Type B pancreatic cell (in vitro differentiated cells): Measurements from ENCODE around the gene ANKS6. TPM values are rescaled to one million over a fixed set of nuclear protein-coding genes. Genes with fewer than 3 reads are reported as not detected.
A peak's percentile ranks its signal among the peaks of the same experiment; 100 is the strongest.

Experiments used
- DNase-seq: peaks from one replicate; pipeline ENCODE4 v3.0.0; 2021; ENCODE audit warnings: mixed read lengths; ENCODE audit not compliant: unreplicated experiment; ENCODE audit errors: extremely low spot score
- H3K27ac Mint-ChIP-seq: 2 replicates; pipeline ENCODE4 v1.8.0; 2021; ENCODE audit warnings: mild to moderate bottlenecking, mixed read lengths
- H3K27me3 Mint-ChIP-seq: 2 replicates; pipeline ENCODE4 v1.8.0; 2021; ENCODE audit warnings: mixed read lengths
- H3K36me3 Mint-ChIP-seq: 2 replicates; pipeline ENCODE4 v1.8.0; 2021; ENCODE audit warnings: mixed read lengths
- H3K4me1 Mint-ChIP-seq: one replicate; pipeline ENCODE4 v1.8.0; 2021; ENCODE audit warnings: mixed read lengths; ENCODE audit not compliant: unreplicated experiment
- H3K4me3 Mint-ChIP-seq: 2 replicates; pipeline ENCODE4 v1.8.0; 2021; ENCODE audit warnings: mild to moderate bottlenecking, mixed read lengths
- H3K9me3 Mint-ChIP-seq: 2 replicates; pipeline ENCODE4 v1.8.0; 2021; ENCODE audit warnings: mixed read lengths
- CTCF ChIP-seq: fragments of 200-600 bp; sonication (generic); conservative IDR thresholded peaks from 2 replicates; pipeline ENCODE4 v1.5.0; 2021; ENCODE audit warnings: antibody characterized with exemption, mild to moderate bottlenecking
- total RNA-seq: library from RNA; stranded (reverse); gene quantifications from 2 replicates; pipeline ENCODE4 v1.2.1, GENCODE V29; 2021; ENCODE audit warnings: low replicate concordance

The ANKS6 gene
- total RNA-seq, 1 donor from 2014 or later, result 32.2 TPM

GRCh38 chr9:98708103-98708932 lies 88.0 kb downstream of the ANKS6 start:
- Mint-ChIP-seq H3K36me3 (no peaks in the 10 kb centered on the region), H3K27me3 (peaks cover 78% of the 10 kb centered on the region), H3K9me3 (no peaks in the 10 kb centered on the region), H3K4me3 (peak overlapping the region; percentile 81), H3K4me1 (peaks cover 10% of the 10 kb centered on the region), H3K27ac (no peak overlapping the region)
- no peak for TF ChIP-seq CTCF
- no peak for DNase-seq

DNA sequence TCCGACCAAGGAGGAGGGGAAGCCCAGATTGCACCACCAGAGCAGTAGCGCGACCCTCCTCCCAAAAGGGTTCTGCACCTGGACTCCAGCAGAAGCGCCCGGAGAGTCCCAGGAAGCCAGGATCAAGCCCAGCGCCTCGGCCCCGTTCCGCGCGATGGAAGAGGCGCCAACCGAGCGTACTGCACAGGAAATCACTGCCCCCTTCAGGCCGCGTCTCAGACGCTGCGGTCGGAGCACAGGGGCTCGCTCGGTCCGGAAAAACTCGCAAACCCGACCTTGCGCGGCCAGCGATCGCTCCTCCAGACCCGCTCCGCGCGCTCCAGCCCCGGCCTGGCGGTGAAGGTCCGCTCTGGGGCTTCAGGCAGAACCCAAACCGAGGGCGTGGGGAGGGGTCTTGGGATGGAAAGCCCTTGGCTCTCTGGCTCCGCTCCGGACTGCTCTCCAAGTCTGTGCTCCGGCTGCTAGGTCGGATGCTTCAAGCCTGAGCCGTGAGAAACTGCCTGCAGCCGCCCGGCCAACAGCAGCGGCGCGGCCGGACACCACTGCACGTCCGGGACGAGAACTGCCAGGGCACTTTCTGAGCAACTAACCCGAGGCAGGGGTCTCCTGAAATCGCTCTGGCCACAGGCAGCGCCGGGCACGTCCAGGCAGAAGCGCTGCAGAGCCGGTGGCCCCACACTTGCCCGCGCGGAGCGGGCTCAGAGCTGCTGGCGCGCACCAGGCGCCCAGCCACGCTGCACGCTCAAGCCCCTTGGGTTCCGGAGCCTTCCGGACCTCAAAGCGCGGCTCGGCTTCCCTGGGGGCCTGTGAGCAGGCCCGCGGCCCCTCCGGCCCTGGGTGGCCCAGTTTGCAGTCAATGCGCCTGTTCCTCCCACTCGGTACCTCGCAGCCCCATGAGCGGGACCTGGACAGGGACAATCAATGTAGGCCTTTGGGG lies 88.9 kb downstream of the ANKS6 start:
- no peaks in the 10 kb centered on the region for H3K36me3 Mint-ChIP-seq
- peak; percentile 83 for TF ChIP-seq CTCF
- peak; percentile 82 for DNase-seq
- no peak overlapping the region for H3K27ac Mint-ChIP-seq
- H3K4me1 Mint-ChIP-seq, result peaks cover 10% of the 10 kb centered on the region
- peaks cover 80% of the 10 kb centered on the region for H3K27me3 Mint-ChIP-seq
- peak overlapping the region; percentile 84 for H3K4me3 Mint-ChIP-seq
- no peaks in the 10 kb centered on the region for H3K9me3 Mint-ChIP-seq

DNA sequence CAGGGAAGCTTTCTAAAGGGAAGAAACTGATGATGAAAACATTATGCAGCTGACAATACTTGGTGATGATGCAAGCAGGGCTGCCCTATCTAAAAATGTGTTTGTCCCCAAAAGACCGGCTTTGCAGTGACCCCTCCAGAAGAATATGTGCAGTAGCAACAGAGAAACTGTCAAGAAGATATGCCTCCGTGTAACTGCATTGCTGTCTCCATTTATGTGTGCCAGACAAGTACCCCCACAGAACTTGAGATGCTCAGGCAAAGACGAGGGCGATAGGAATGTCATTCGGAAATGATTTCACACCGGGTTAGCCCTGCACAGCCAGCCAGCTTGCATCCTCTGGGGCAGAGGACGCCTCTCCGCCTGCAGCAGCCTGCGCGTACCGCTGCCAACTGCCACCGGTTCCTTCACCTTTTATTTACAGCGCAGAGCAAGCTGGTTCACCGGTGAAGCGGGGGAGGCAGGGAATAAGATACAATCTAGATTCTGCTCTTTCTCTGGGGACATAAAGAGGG lies 89.6 kb downstream of the ANKS6 start:
- peaks cover 10% of the 10 kb centered on the region for H3K4me1 Mint-ChIP-seq
- H3K9me3 Mint-ChIP-seq, result no peaks in the 10 kb centered on the region
- no peak for DNase-seq
- TF ChIP-seq CTCF, result no peak
- H3K27ac Mint-ChIP-seq, result no peak overlapping the region
- H3K27me3 Mint-ChIP-seq, result peaks cover 77% of the 10 kb centered on the region
- no peaks in the 10 kb centered on the region for H3K36me3 Mint-ChIP-seq
- peak overlapping the region; percentile 84 for H3K4me3 Mint-ChIP-seq

DNA sequence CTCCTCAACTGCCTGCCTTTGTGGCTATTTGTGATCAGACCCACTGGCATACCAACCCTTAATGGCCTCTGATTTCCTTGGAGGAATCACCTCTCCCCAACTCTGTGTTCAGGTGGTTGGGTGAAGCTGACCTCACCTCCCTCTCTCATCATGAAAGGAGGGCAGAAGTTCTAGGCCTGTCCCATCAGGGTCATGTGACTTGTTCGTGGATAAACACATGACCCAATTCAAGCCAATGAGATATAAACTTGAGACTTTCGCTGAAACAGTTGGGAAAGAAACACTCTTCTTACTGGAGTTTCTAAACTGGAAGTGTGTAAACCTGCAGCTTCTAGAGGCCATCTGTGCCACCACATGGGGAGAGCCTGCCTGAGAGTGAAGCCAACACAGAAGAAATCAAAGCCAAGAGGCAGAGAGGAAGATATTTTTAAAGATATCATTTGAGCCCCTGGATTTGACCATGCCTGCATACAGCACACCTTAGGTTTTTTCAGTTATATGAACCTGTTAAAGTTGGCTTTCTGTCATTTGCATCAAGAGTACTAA lies 93.4 kb downstream of the ANKS6 start:
- DNase-seq, result no peak
- no peak for TF ChIP-seq CTCF
- H3K9me3 Mint-ChIP-seq, result no peaks in the 10 kb centered on the region
- peaks cover 75% of the 10 kb centered on the region for H3K27me3 Mint-ChIP-seq
- no peaks in the 10 kb centered on the region for H3K36me3 Mint-ChIP-seq
- H3K4me1 Mint-ChIP-seq, result peaks cover 10% of the 10 kb centered on the region
- no peak overlapping the region for H3K27ac Mint-ChIP-seq
- no peak overlapping the region for H3K4me3 Mint-ChIP-seq

DNA sequence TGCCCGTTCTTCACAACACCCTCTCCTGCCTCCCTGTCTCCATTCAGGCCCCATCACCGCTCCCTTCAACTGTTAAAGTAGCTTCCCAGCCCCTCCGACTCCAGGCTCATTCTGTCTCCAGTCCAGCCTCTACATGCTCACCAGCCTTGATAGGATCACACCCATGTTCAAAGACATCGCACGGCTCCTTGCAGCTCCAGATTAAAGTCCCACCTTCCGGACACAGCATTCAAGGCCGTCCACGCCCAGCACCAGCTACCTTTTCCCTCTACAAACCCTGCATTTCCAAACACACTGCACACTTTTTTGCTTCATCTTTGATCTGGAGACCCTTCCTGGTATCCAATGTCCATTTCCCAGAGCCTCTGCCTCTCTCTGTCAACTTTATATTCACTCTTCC lies 94.0 kb downstream of the ANKS6 start:
- H3K9me3 Mint-ChIP-seq, result no peaks in the 10 kb centered on the region

More for the DNA sequence above, 94.0 kb downstream of the ANKS6 start:
- Mint-ChIP-seq H3K4me1 (peaks cover 10% of the 10 kb centered on the region), H3K4me3 (no peak overlapping the region), H3K27me3 (peaks cover 72% of the 10 kb centered on the region), H3K27ac (no peak overlapping the region), H3K36me3 (no peaks in the 10 kb centered on the region)
- DNase-seq, result no peak
- TF ChIP-seq CTCF, result no peak
